ENCODE results near the gene CRYL1.

Gene CRYL1

DNA sequence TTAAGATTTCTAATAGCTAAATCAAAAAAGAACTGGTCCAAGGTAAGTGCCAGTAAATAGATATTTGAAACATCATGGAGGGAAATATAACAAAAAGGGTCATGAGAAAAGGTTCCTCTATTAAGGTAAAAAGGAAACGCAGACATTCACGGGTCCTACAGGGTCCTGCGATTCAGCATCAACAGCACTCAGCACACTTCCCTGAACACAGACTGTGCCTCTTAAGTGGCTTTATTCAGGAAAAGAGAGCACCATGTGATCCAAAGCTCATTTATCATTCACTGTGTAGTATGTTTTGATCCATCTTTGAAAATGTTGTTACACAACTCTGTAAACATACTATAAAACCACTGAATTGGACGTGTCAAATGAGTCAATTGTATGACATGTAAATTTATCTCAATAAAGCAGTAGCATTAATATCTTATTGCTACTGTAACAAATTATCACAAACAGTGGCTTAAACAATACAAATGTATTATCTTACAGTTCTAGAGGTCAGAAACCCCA is 33.7 kb downstream of the CRYL1 start:
- DNase-seq, result no peak

GRCh38 chr13:20489185-20489820 is 36.4 kb downstream of the CRYL1 start:
- no peak for DNase-seq

- DNase-seq, result no peak
Observed at GRCh38 chr13:20487927-20488326, 37.7 kb downstream of the CRYL1 start.

- DNase-seq, result no peak
Observed at GRCh38 chr13:20482787-20483186, 42.9 kb downstream of the CRYL1 start.

DNA sequence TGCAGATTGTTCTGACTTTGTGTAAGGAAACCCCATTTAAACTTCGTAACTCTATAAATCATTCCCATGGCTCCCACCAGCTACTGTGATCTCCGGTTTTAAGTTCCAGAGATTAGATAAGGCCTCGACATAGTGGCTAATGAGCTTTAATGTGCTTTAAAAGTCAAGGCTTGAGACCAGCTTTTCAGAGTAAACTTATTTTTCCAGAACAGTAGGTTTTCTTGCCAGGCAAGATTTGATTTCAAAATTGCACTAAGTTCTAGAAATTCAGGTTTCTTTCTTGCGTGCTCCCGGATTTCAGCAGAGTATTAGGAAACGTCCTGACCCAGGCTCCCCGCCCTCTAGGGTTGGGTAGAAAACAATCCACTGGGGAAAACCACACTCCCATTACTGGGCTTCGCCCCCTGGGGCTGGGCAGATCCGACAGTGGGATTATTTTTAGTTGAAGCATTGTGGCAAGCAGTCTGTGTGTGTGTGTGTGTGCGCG is 43.3 kb downstream of the CRYL1 start:
- DNase-seq, result no peak

DNA sequence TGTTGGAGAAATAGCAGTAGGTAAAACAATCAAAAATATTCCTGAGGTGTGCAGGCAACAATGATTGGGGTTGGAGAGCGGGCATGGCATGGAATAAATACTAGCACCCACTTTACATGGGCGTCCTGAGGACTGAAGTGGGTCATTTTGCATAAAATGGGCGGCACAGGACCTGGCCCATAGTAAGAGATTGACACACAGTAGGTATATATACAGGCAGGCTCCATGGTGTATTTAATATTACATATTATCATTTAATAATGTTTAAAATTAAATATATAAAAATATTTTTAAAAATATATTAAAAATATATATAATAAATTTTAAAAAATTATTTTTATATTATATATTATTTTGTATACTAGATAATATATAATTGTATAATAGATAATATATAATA is 48.3 kb downstream of the CRYL1 start:
- DNase-seq, result no peak

- no peak for DNase-seq
Observed at GRCh38 chr13:20475927-20476691, 49.5 kb downstream of the CRYL1 start.

DNA sequence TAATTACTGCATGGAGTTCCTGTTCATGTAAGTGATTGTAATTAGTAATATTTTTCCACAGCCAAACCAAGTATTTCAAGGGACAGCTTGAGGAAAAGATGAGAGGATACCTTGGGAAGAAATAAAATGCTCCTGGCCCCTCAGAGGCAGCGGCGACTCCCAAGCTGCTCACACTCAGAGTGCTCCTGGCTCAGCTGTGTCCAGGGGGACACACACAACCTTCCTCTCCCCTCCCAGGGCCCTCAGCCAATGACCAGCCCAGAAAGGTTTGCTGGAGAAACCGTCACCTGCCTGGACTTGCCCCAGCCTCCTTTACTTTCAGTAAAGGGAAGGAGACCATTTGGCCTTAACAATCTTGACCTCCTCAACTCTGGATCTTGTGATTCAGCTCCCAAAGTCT is 51.1 kb downstream of the CRYL1 start:
- DNase-seq, result no peak

GRCh38 chr13:20473888-20474287 is 51.8 kb downstream of the CRYL1 start:
- DNase-seq, result no peak

- no peak for DNase-seq
Observed at GRCh38 chr13:20473139-20473538, 52.5 kb downstream of the CRYL1 start.

GRCh38 chr13:20472531-20472930 is 53.1 kb downstream of the CRYL1 start:
- no peak for DNase-seq

GRCh38 chr13:20470136-20470535 is 55.5 kb downstream of the CRYL1 start:
- DNase-seq, result no peak

DNA sequence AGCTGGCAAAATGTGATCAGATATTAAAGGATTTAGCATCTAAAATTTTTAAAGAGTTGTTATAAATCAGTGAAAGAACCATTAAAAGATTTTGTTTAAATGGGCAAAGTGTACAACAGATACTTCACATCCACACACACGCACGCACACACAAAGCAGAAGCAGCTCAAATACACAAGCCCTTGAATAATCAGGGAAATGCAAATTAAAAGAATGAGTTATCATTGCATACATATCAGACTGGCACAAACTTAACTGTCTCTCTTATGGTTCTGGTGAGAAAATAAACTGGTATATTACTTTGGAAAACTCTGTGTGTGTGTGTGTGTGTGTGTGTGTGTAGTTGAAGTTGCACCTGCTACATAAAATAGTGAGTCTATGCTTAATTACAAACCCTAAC is 59.3 kb downstream of the CRYL1 start:
- DNase-seq, result no peak

DNA sequence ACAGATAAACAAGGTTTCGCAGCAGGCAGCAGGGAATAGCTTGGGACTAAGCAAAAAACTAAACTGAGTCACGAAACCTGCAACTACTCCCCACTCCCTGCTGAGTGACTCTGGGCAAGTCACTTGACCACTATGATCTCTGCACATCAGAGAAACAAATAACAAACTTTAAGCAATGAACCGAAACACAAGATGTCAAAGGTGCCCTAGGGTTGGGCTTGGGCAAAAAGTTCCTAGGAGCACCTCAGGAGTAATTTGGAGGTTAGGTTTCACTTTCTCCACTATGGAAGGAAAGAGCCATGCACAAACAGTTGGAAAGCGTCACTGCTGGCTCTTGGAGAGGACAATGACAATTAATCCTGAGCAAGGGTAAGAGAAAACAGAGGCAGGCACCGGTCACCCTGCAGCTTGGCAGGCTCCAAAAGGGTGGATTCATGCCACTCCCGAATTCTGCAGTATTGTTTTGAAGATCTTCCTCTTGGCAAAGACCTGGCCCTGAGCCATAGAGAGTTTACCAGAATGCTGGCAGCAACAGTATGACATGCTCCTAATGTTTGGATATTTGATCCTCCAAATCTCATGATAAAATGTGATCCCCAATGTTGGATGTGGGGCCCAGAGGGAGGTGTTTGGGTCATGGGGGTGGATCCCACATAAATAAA is 60.3 kb downstream of the CRYL1 start:
- DNase-seq, result no peak

DNA sequence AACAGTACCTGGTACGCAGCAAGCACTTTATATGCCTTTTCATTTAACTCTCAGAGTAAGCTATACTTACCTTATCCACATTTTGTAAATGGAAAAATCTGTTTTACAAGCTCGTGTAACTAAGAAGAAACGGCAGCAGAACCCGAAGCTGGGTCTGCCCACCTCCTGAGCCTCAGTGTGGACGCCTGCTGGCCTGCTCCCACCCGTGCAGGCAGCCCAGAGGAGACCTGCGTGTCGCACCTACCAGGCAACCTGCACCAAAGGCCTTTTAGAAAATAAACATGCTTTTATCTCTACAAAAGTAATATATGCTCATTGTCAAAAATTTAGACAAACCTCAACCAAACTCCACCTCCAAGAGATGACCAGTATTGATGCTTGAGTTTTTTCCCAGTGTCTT is 62.7 kb downstream of the CRYL1 start:
- DNase-seq, result no peak

GRCh38 chr13:20462533-20462915 is 63.1 kb downstream of the CRYL1 start:
- DNase-seq, result no peak

DNA sequence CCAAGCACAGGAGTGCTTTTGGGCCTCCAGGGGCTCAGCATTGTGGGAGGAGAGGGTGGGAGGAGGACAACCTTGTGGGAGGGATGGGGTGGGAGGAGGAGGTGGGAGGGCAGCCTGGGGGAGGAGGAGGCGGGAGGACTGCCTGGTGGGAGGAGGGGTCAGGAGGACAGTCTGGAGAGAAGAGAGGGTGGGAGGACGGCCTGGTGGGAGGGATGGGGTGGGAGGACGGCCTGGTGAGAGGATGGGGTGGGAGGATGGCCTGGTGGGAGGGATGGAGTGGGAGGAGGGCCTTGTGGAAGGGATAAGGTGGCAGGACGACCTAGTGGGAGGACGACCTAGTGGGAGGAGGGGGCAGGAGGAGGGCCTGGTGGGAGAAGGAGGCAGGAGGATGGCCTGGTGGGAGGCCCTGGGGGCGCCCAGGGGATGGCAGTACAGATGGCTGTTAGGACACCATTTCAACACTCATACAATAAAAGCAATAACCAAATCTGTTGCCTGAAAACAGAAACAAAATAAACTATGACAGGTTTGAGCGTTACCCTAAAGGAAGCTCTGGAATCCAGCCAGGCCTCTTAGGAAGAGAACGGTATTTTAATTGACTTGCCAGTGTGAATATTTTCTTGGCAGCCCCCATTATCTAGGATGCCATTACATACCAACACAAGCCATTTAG is 63.7 kb downstream of the CRYL1 start:
- DNase-seq, result no peak

DNA sequence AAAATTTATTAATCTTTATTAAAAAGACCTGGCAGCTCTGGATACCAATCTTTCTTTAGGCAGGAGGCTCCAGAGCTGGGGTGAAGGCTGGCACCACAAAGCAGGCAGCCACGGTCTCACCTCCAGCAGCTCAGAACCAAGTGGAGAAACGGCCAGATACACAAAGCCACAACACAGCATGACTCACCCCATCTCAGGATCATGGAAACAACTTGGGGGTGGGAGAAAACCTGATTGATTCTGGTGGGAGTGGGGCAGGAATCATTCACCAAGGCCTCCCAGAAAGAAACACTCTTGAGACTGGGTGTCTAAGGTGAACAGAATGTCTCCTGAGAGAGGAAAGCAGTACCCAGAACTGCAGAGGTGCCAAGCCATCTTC is 64.2 kb downstream of the CRYL1 start:
- DNase-seq, result no peak

DNA sequence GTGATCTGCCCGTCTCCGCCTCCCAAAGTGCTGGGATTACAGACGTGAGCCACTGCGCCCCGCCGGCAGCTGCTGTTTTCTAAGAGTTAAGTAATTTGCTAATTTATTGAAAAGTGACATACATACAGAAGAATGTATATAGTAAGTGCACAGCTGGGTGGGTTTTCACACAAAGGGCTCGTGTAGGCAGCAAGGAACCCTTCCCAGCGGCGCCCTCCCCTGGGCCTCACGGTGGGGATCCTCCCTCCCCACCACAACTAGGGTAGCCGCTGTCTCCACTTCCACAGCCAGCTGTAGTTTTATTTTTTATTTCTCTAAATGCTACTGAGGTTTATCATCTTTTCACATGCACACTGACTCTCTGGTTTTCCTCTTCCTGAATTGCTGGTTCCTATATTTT is 64.9 kb downstream of the CRYL1 start:
- no peak for DNase-seq

DNA sequence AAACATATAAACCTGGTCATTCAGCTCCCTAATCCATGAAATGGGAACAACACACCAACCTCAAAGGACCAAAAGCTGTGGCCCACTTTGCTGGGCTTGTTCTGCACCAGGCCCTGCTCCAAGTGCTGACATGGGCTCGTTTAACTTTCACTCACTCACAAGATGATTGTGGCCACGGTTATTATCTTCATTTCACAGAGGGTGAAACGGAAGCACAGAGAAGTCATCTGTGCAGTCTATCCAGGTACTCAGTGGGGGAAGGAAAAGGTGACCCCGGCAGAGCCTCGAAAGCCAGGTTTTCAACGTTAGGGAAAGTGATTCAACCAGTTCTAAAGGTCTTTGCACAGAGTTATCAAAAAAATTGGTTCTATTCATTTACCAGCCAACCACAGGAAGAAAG is 68.0 kb downstream of the CRYL1 start:
- DNase-seq, result no peak

GRCh38 chr13:20456737-20457136 is 68.9 kb downstream of the CRYL1 start:
- no peak for DNase-seq

DNA sequence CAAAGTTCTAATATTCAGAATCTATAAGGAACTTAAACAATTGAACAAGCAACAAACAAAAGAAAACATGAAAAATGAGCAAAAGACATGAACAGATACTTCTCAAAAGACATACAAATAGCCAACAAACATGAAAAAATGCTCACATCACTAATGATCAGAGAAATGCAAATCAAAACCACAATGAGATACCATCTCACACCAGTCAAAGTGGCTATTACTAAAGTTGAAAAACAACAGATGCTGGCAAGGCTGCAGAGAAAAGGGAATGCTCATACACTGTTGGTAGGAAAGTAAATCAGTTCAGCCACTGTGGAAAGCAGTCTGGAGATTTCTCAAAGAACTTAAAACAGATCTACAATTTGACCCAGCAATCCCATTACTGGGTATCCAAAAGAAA is 74.3 kb downstream of the CRYL1 start:
- no peak for DNase-seq

DNA sequence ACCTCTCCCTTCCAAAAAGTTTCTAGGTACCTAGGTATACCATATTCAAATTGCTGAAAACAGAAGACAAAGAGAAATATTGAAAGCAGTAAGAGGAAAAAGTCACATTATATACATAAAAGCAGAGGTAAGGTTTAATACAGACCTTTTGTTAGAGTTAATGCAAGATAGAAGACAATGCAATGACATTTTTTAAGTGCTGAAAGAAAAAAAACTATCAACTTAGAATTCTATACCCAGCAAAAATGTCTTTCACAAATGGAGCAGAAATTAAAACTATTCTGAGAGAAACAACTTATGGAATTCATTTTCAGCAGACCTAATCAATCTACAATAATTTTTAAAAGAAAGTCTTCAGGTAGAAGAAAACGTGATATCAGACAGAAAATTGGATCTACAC is 77.2 kb downstream of the CRYL1 start:
- no peak for DNase-seq
